Measurements from ENCODE around the gene SMIM41.

The SMIM41 gene

GRCh38 chr12:52050758-52051541, 28.6 kb upstream of the SMIM41 start, which contains the start of gene NR4A1:
TSS of gene NR4A1 (plus strand) at chr12:52051442. CDS start at chr12:52054329, 2,887 bp downstream.
- DNase-seq (ENCODE audit: low read depth) = peak; percentile 99

GRCh38 chr12:52052468-52053186, 26.9 kb upstream of the SMIM41 start:
- peak; percentile 29 for DNase-seq (ENCODE audit: low read depth)

DNA sequence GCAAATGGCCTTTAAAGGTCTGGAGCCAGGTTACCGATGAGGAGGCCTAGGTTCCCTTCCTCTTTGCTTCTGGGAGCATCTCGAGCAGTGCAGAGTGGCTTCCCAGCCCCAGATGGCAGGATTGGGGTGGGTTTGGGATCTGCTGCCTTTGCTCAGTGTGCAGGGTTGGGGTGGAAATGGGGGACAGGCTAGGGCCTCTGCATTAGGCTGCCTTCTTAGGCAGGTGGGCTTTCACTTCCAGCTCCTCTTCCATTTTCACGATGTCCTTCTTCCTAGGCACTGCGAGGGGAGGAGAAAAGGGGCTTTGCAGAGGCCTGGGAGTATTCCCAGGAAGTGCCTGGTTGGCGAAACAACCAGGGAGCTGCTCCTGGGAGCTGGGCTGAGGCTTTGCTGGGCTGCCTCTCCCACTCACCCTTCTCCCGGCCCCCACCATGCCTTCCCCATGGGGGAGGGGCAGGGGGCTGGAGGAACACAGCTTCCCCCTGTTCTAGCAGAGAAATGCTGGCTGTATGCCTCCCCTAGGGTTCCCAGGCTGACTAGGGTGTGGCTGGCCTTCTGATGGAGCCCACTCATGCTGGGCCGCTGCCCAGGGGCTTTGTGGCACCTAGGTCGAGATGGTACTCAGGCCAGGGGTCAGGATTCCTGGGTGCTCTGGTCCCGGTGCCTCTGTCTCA, 25.8 kb upstream of the SMIM41 start:
- DNase-seq (ENCODE audit: low read depth) = peak; percentile 50

GRCh38 chr12:52054231-52054832, 25.2 kb upstream of the SMIM41 start:
- DNase-seq (ENCODE audit: low read depth) = peak; percentile 46

DNA sequence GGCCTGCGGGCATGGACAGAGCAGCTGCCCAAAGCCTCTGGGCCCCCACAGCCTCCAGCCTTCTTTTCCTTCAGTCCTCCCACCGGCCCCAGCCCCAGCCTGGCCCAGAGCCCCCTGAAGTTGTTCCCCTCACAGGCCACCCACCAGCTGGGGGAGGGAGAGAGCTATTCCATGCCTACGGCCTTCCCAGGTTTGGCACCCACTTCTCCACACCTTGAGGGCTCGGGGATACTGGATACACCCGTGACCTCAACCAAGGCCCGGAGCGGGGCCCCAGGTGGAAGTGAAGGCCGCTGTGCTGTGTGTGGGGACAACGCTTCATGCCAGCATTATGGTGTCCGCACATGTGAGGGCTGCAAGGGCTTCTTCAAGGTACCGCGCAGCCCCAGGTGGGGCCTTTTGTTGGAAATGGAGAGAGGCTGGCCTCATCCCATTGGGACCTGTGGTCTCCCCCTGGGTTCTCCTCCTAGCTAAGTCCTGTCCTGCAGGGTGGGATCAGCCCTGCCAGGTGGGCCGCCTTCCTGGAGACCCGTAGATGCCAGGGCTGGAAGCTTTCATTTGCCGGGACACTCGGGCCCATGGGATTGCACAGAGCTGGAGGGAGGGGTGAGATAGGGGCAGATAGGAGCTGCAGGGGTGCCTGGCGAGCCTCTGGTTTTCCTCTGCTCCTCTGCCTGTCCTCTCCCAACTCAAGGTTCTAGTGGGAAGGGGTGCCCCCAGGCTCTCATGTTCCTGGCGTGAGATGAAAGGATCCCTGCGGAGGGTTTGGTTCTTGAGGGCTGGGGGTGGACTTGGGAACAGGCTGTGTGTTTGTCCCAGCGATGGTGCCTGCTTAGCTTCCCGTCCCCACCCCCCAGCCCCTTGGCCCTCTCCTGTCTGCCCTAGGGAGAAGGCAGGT, 24.4 kb upstream of the SMIM41 start:
- DNase-seq (ENCODE audit: low read depth) = peak; percentile 40

DNA sequence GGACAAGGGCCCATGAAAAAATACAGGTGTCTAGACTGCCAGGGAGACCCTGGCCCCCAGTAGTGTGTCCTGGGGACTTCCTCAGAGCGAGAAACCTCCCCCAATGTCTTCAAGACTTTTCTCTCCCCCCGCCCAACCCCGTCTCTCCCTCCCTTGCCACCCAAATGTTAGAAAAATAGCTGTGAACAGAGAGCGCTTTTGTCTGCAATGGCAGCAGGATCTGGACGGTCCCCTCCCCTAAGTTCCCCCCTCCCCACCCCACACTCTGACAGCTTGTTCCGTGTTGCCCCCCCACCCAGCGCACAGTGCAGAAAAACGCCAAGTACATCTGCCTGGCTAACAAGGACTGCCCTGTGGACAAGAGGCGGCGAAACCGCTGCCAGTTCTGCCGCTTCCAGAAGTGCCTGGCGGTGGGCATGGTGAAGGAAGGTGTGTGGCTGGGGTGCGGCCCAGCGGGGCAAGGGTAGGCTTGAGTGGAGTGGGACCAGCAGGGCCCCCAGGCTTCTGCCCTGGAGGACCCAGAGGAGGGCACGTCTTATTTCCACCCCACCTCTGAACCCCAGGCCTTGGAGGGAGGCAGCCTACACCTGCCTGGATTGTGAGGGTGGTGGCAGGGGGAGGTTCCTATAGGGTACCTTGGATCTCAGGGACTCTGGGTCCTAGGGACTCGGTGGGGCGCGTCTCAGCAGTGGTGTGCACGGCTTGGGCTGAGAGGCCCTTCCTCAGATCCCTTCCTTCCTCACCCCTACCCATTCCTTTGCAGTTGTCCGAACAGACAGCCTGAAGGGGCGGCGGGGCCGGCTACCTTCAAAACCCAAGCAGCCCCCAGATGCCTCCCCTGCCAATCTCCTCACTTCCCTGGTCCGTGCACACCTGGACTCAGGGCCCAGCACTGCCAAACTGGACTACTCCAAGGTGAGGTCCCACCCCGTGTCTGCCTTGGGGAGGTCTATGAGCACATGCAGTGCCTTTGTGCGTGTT, 23.5 kb upstream of the SMIM41 start:
- peak; percentile 41 for DNase-seq (ENCODE audit: low read depth)

DNA sequence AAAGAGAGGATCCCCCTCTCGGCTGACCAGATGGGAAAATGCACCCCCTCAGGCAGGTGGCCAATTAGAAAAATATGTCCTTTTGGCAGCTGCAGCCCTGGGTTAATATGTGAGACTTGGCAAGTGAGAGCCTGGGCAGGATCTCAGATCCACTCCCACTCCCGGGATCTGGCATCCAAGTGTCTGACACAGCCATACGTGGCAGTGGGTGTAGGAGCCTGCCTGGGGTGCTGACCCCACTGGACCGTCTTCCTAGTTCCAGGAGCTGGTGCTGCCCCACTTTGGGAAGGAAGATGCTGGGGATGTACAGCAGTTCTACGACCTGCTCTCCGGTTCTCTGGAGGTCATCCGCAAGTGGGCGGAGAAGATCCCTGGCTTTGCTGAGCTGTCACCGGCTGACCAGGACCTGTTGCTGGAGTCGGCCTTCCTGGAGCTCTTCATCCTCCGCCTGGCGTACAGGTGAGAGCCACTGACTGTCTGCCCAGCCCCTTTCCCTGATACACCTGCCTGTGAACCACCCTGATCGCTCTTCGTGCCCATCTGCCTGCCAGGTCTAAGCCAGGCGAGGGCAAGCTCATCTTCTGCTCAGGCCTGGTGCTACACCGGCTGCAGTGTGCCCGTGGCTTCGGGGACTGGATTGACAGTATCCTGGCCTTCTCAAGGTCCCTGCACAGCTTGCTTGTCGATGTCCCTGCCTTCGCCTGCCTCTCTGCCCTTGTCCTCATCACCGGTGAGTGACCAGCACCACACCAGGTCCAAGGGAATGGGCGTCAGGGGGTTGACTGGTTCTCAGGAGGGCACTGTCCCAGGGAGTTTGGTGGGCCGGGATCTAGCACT, 22.5 kb upstream of the SMIM41 start:
- peak; percentile 36 for DNase-seq (ENCODE audit: low read depth)

- peak; percentile 20 for DNase-seq (ENCODE audit: low read depth)
These were observed 21.6 kb upstream of the SMIM41 start for GRCh38 chr12:52057638-52058576.

GRCh38 chr12:52058631-52059361, 20.7 kb upstream of the SMIM41 start:
- DNase-seq (ENCODE audit: low read depth) = peak; percentile 34

- peak; percentile 66 for DNase-seq (ENCODE audit: low read depth)
These were observed 19.7 kb upstream of the SMIM41 start for GRCh38 chr12:52059582-52060497.

DNA sequence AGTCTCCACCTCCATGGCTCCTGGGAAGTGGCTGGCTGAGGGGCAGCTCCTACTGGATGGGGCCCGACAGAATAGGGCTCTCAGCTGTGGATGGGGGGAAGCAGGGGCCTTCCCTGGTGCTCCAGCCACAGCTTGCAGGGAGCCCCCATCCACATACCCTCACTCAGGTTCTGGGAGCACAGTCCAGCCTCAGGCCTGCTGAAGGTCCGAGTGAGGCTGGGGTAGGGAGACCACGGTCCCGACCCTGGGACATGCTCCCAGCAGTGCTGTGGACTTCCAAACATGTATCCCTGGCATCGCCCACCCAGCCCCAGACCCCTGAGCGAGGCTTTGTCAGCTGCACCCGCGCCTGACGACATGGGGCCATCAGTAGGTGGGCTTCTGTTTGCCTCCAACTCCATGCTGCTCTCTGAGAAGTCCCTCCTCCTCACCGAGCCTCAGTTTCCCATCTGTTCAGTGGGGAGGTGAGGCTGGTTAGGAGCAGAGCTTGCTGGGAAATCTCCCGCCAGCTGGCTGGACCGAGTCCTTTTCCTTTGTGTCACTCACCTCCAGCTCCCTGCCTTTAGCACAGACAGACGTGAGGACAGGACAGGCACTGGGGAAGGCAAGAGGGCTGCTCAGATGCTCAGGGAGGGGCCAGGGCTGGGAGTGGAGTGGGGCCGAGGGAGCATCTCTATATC, 18.9 kb upstream of the SMIM41 start:
- peak; percentile 53 for DNase-seq (ENCODE audit: low read depth)

DNA sequence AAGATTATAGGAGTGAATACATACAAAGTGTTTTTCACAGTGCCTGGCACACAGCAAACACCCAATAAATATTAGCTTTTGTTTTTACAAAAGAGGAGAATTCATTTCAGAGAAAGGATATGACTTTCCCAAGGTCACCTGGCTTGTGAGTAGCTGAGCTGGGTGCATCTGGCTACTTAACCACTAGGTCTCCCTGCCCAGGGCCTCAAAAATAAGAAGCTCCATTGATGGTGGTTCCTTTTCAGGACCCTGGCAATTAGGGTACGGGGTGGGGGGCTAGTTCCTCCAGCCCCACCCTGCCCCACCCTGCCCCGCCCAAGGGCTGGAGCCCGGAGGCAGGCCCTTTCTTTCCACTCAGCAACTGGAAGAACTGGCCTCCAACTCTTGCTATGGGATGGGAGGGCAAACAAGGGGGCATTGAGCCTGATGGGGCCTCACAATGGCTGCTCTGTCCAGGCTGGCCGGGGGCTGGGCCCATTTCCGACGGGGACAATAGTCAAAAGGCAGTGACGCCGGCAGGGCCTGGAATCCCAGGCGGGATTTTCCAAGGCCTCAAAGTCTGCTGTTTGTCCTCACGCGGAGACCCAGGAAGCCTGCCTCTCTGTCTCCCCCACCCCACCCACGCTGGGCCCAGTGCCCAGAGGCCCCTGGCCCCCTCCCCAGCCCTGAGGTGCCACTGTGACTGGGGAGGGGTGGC, 17.9 kb upstream of the SMIM41 start:
- DNase-seq (ENCODE audit: low read depth) = peak; percentile 20

GRCh38 chr12:52062167-52063081, 17.1 kb upstream of the SMIM41 start:
- no peak for DNase-seq (ENCODE audit: low read depth)

Data from activated T-cell treated with anti-CD3 and anti-CD28 coated beads for 1 hour (primary cell).